Psoas muscle (tissue), 8 donors: Measurements from ENCODE around the gene SIL1. TPM values are rescaled to one million over a fixed set of nuclear protein-coding genes. Genes with fewer than 3 reads are reported as not detected.

Experiments
- ATAC-seq, 4 donors: fragments of 200-7000 bp; cut with Tn5 transposase; one replicate each; pipeline ENCODE4 v1.9.1; 2020; ENCODE audit warnings: moderate library complexity in 3 of 4, mild to moderate bottlenecking in 2 of 4
- DNase-seq, 2 donors: peaks; one replicate each; pipeline ENCODE4 v3.0.0-alpha.2; 2020
- H3K27ac ChIP-seq: fragments of 200-600 bp; one replicate; pipeline ENCODE4 v1.8.0; 2022
- H3K27me3 ChIP-seq, 3 donors: fragments of 200-600 bp in 1 of 3; one replicate each; pipeline versions ENCODE4 v1.6.1 to v1.8.0; 2013 to 2022; ENCODE audit warnings: low read length in 2 of 3, mild to moderate bottlenecking in 2 of 3, moderate library complexity in 1 of 3; ENCODE audit not compliant: insufficient read depth in 3 of 3
- H3K36me3 ChIP-seq, 2 donors: fragments of 200-600 bp in 1 of 2; one replicate each; pipeline versions ENCODE4 v1.6.1 to v1.8.0; 2013 to 2022; ENCODE audit warnings: low read depth in 1 of 2, mild to moderate bottlenecking in 1 of 2, moderate library complexity in 1 of 2; ENCODE audit not compliant: insufficient read depth in 1 of 2
- H3K4me1 ChIP-seq: fragments of 200-600 bp; one replicate; pipeline ENCODE4 v1.8.0; 2022
- H3K4me3 ChIP-seq: fragments of 200-600 bp; one replicate; pipeline ENCODE4 v1.8.0; 2022; ENCODE audit warnings: mild to moderate bottlenecking
- H3K9me3 ChIP-seq: fragments of 200-600 bp; one replicate; pipeline ENCODE4 v1.8.0; 2022
- CTCF ChIP-seq: fragments of 200-600 bp; IDR thresholded peaks from one replicate; pipeline ENCODE4 v1.8.0; 2022; ENCODE audit warnings: antibody characterized with exemption
- WGBS, 3 donors: extraction: QIAGEN DNeasy Blood & Tissue Kit; methylation state at CpG; one replicate each; pipeline versions ENCODE4 v1.1.6 to v1.1.7; 2013; 5-methylcytosine and 5-hydroxymethylcytosine counted together
- intact Hi-C, 2 donors: fragments of 100-400 bp; cut with DNase I; formaldehyde crosslinking; loops; one replicate each; pipeline versions ENCODE4 v1.11.0 to v1.14.2; 2022
- polyA plus RNA-seq, 3 donors: library from polyadenylated mRNA; stranded (reverse); fragments of 200-250 nt; gene quantifications; one replicate each; pipeline ENCODE4 v1.2.3, GENCODE V29; 2013
- total RNA-seq, 4 donors: library from RNA; stranded (reverse); fragmentation: NEBNext Ultra II Directional in 2 of 4; extraction: Animal tissue kit (Norgen Biotek cat#: 25700) in 2 of 4; gene quantifications; one replicate each; pipeline versions ENCODE4 v1.2.1 to v1.2.4, GENCODE V29; 2021 to 2023
- donor health status: healthy with polysubstance abuse.
- donor health status: DM: no; HTN: no; CAD: no; lungs with moderate emphysema.
- donor health status: Bipolar disorder and iron deficiency.
- donor health status: healthy.
- donor health status: DM: yes; HTN: yes; CAD: no.
- donor health status: DM: no; HTN: no; CAD: no.
- donor health status: DM: no; HTN: no; CAD: no.
- donor health status: DM: yes; HTN: yes; CAD: no.

The SIL1 gene
- total and polyA plus RNA-seq, 7 donors = 27.1 to 52.9 (median 41.0) TPM

GRCh38 chr5:138929571-138929955, 268.6 kb downstream of the SIL1 start:
- Histone ChIP-seq H3K4me3 (no peak overlapping the region), H3K27me3 (no peaks in the 10 kb centered on the region), H3K9me3 (no peaks in the 10 kb centered on the region), H3K36me3 (peaks cover 15 to 95% of the 10 kb centered on the region in 2 donors), H3K4me1 (peaks cover 10% of the 10 kb centered on the region), H3K27ac (no peak overlapping the region)
- DNase-seq = no peak
- TF ChIP-seq CTCF = no peak
- WGBS, 3 donors = 79 to 92% (median 87%) methylated on average over 4 of the region's 4 CpGs
- intact Hi-C loops = no loop called here
- no peak for ATAC-seq

- no peak overlapping the region for H3K4me3 ChIP-seq
- 18 to 43% (median 27%) methylated on average over 7 of the region's 7 CpGs for WGBS, 3 donors
- ATAC-seq = peak; percentile 62 to 83 (median 76)
- peaks cover 18 to 88% of the 10 kb centered on the region in 2 donors for H3K36me3 ChIP-seq
- DNase-seq = peak; percentile 58 to 79
- intact Hi-C loops = no loop called here
- peaks cover 10% of the 10 kb centered on the region for H3K4me1 ChIP-seq
- no peaks in the 10 kb centered on the region for H3K27me3 ChIP-seq
- H3K9me3 ChIP-seq = no peaks in the 10 kb centered on the region
- TF ChIP-seq CTCF = no peak
- no peak overlapping the region for H3K27ac ChIP-seq
Measured at GRCh38 chr5:138927979-138928378, 270.2 kb downstream of the SIL1 start.

- no peak for ATAC-seq
- 37 to 49% (median 37%) methylated on average over 8 of the region's 8 CpGs for WGBS, 3 donors
Measured at GRCh38 chr5:138927544-138927943, 270.6 kb downstream of the SIL1 start.

GRCh38 chr5:138926688-138927448, 271.3 kb downstream of the SIL1 start:
- WGBS, 3 donors = 81 to 86% (median 81%) methylated on average over 16 of the region's 16 CpGs

More at GRCh38 chr5:138927544-138927943, 270.6 kb downstream of the SIL1 start:
- intact Hi-C loops = no loop called here
- DNase-seq = no peak
- no peaks in the 10 kb centered on the region for H3K9me3 ChIP-seq
- no peak overlapping the region for H3K27ac ChIP-seq
- H3K4me1 ChIP-seq = peaks cover 10% of the 10 kb centered on the region
- TF ChIP-seq CTCF = no peak
- no peaks in the 10 kb centered on the region for H3K27me3 ChIP-seq
- peaks cover 18 to 83% of the 10 kb centered on the region in 2 donors for H3K36me3 ChIP-seq
- no peak overlapping the region for H3K4me3 ChIP-seq

More at GRCh38 chr5:138926688-138927448, 271.3 kb downstream of the SIL1 start:
- Histone ChIP-seq H3K36me3 (peaks cover 18 to 77% of the 10 kb centered on the region in 2 donors), H3K4me1 (peaks cover 10% of the 10 kb centered on the region), H3K4me3 (no peak overlapping the region), H3K27ac (no peak overlapping the region), H3K27me3 (no peaks in the 10 kb centered on the region), H3K9me3 (no peaks in the 10 kb centered on the region)
- no peak for TF ChIP-seq CTCF
- peak in 3 of 4 donors; percentile 40 to 58 (median 44) for ATAC-seq
- no peak for DNase-seq
- intact Hi-C loops = no loop called here
